ENCODE results near the gene TANC2. TPM values are rescaled to one million over a fixed set of nuclear protein-coding genes. Genes with fewer than 3 reads are reported as not detected.

The TANC2 gene
- total RNA-seq, 1 experiment from 2014 or later, result 29.9 TPM

- no peaks in the 10 kb centered on the region for H3K36me3 Mint-ChIP-seq (ENCODE audit: insufficient read depth, unreplicated experiment)
- no peaks in the 10 kb centered on the region for H3K4me1 Mint-ChIP-seq (ENCODE audit: low read depth, unreplicated experiment)
- no TSS peak for BruUV-seq (replicated peaks)
- no peaks in the 10 kb centered on the region for H3K27me3 Mint-ChIP-seq (ENCODE audit: unreplicated experiment)
- DNase-seq, result no peak
- H3K9me3 Mint-ChIP-seq (ENCODE audit: low read depth, unreplicated experiment), result peaks cover 3% of the 10 kb centered on the region
- no peak overlapping the region for H3K27ac Mint-ChIP-seq (ENCODE audit: unreplicated experiment)
- intact Hi-C loops (cut with micrococcal nuclease; ENCODE audit: unreplicated experiment), result no loop called here
- no peak overlapping the region for H3K4me3 Mint-ChIP-seq (ENCODE audit: low read depth, unreplicated experiment)
- TF ChIP-seq CTCF (IDR thresholded peaks at IDR 0.05; ENCODE audit: unreplicated experiment), result no peak
- CTCF ChIA-PET, result no interaction called here
Observed at GRCh38 chr17:62986549-62986948, 20.5 kb downstream of the TANC2 start.

- Mint-ChIP-seq H3K27me3 (ENCODE audit: unreplicated experiment) (no peaks in the 10 kb centered on the region), H3K4me3 (ENCODE audit: low read depth, unreplicated experiment) (no peak overlapping the region), H3K36me3 (ENCODE audit: insufficient read depth, unreplicated experiment) (no peaks in the 10 kb centered on the region), H3K4me1 (ENCODE audit: low read depth, unreplicated experiment) (no peaks in the 10 kb centered on the region), H3K27ac (ENCODE audit: unreplicated experiment) (no peak overlapping the region), H3K9me3 (ENCODE audit: low read depth, unreplicated experiment) (peaks cover 3% of the 10 kb centered on the region)
- no peak for TF ChIP-seq CTCF (IDR thresholded peaks at IDR 0.05; ENCODE audit: unreplicated experiment)
- CTCF ChIA-PET, result no interaction called here
- no peak for DNase-seq
- intact Hi-C loops (cut with micrococcal nuclease; ENCODE audit: unreplicated experiment), result no loop called here
- no TSS peak for BruUV-seq (replicated peaks)
Observed at GRCh38 chr17:62987136-62987535, 21.1 kb downstream of the TANC2 start.

- Mint-ChIP-seq H3K9me3 (ENCODE audit: low read depth, unreplicated experiment) (no peaks in the 10 kb centered on the region), H3K27me3 (ENCODE audit: unreplicated experiment) (no peaks in the 10 kb centered on the region), H3K27ac (ENCODE audit: unreplicated experiment) (no peak overlapping the region), H3K4me1 (ENCODE audit: low read depth, unreplicated experiment) (no peaks in the 10 kb centered on the region), H3K36me3 (ENCODE audit: insufficient read depth, unreplicated experiment) (no peaks in the 10 kb centered on the region), H3K4me3 (ENCODE audit: low read depth, unreplicated experiment) (no peak overlapping the region)
- CTCF ChIA-PET, result interaction anchor here (0.6 to 1.2 kb wide), 2 partner anchors 10 to 1680 kb away, joined by 3 to 4 read pairs; no protein-coding TSS in a partner anchor
- intact Hi-C loops (cut with micrococcal nuclease; ENCODE audit: unreplicated experiment), result no loop called here
- TF ChIP-seq CTCF (IDR thresholded peaks at IDR 0.05; ENCODE audit: unreplicated experiment), result no peak
- BruUV-seq (replicated peaks), result no TSS peak
- no peak for DNase-seq
Observed at GRCh38 chr17:62989501-62989900, 23.5 kb downstream of the TANC2 start.

GRCh38 chr17:62994931-62995330 is 28.9 kb downstream of the TANC2 start:
- H3K36me3 Mint-ChIP-seq (ENCODE audit: insufficient read depth, unreplicated experiment), result no peaks in the 10 kb centered on the region
- no peaks in the 10 kb centered on the region for H3K4me1 Mint-ChIP-seq (ENCODE audit: low read depth, unreplicated experiment)
- no peak for DNase-seq
- H3K27me3 Mint-ChIP-seq (ENCODE audit: unreplicated experiment), result no peaks in the 10 kb centered on the region
- intact Hi-C loops (cut with micrococcal nuclease; ENCODE audit: unreplicated experiment), result loop anchor here (2.0 kb wide), 1 partner anchor 412 kb away; no protein-coding TSS in a partner anchor
- no peak overlapping the region for H3K4me3 Mint-ChIP-seq (ENCODE audit: low read depth, unreplicated experiment)
- H3K9me3 Mint-ChIP-seq (ENCODE audit: low read depth, unreplicated experiment), result no peaks in the 10 kb centered on the region
- TF ChIP-seq CTCF (IDR thresholded peaks at IDR 0.05; ENCODE audit: unreplicated experiment), result no peak
- BruUV-seq (replicated peaks), result no TSS peak
- CTCF ChIA-PET, result interaction anchor here (0.6 to 1.4 kb wide), 7 partner anchors 10 to 412 kb away, joined by 3 to 20 read pairs (median 3); no protein-coding TSS in a partner anchor
- no peak overlapping the region for H3K27ac Mint-ChIP-seq (ENCODE audit: unreplicated experiment)

Data from Calu3 (cell line).